GM19035 (cell line): ENCODE results near the gene ZNF385C.

Experiments used
- ATAC-seq: cut with Tn5 transposase; IDR thresholded peaks from one replicate; pipeline ENCODE4 v1.9.1; 2021; ENCODE audit not compliant: unreplicated experiment

ZNF385C gene

DNA sequence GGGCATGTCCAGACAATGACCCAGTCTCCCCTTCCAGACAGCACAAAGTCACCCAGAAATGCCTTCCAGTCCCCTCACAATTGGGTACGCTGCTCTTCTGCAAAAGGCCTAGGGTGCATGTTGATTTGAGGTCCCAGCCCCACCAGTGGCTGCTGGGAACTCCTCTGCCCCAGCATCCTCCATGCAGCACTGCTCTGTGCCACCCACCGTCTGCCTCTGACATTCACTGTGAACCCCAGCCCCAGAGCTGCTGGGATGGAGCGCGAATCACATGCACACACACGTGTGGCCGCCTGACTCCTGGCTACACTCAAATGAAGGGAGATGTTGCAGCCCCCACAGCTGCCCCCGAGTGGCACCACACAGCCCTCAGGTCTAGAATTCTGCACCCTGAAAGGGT lies 46.6 kb downstream of the ZNF385C start:
- ATAC-seq: no peak

DNA sequence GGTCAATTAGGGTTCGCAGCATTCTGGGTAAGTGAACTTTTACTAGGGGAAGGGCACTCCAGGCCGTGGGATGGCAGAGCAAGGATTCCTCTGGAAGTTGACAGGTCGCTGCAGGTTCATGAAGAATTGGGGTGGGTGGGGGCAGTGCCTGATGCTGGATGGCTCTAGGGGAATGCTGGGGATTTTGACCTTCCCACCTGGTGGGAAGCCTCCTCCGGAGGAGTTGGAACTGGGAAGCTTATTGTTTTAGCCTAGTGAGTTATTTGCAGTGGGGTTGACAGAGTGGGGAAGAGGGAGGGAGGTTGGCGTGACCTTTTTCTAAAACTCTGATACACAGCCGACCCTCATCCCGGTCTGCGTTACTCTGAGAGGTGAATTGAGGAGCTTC lies 47.3 kb downstream of the ZNF385C start:
- ATAC-seq: no peak

DNA sequence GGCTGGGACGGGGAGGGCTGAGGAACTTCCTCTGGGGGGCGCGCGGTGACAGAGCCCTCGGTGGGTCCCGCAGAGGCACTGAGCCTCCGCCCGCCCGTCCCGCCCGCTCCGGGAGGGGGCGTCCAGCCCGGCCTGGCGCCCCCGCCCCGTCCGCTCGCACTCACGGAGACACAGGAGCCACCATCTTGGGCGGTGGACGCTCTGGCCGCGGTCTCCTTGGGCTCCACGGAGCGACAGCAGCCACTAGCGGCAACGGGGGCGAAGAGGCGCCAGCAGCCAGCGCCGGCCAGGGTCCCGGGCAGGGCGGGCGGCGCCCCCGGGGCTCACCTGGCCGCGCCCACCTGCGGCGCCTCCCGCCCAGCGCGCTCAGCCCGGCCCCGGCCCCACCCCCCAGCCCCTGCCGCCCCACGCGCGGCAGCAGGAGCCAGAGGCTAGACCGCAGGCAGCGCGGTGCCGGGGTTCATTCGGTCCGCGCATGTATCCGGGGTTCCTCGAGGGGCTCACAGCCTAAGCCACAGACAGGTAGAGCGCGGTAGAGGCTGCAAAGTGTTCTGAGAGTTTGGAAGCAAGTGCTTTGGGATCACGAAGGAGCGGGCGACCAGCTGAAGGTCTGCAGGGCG lies 47.8 kb downstream of the ZNF385C start, which contains the start of gene C17orf113:
TSS of gene C17orf113 (minus strand) at position 209 of the 620 bp plus-strand sequence. CDS start 7,225 bp downstream, outside the sequence.
- no peak for ATAC-seq

DNA sequence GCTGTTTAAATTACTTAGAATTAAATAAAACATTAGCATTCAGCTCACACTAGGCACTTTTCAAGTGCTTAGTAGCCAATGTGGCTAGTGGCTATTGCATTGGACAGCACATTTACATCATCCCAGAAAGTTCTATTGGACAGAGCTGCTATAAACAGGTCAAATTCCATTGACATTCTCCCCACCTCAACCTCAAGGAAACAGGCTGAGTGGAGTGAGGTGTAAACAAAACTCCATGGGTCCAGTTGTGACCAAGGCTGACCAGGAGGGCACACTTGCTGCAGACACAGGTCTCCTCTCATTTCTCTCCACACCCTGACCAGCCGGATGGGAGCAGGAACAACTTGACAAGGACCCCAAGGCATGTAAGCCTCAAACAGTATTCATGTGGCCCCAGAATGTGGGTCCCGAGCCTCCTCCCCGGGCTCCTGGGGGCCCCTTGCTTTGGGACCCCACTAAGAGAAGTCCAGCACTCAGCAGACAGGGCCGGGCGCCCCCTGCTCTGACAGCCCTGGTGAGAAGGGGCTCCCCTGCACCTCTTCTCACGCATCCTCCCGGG lies 48.4 kb downstream of the ZNF385C start:
- ATAC-seq: no peak

DNA sequence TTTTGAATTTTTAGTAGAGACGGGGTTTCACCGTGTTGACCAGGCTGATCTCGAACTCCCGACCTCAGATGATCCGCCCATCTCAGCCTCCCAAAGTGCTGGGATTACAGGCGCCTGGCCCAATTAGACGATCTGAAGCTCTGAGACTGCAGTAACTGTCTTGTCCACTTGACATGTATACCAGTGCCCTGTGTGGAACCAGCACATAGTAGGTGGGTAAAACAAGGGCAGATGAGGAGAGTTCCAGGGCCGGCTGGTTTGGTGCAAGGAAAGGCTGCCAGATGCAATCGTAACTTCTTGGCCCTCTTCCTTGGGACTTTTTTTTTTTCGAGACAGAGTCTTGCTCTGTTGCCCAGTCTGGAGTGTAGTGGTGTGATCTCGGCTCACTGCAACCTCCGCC lies 50.9 kb downstream of the ZNF385C start:
- ATAC-seq: no peak

DNA sequence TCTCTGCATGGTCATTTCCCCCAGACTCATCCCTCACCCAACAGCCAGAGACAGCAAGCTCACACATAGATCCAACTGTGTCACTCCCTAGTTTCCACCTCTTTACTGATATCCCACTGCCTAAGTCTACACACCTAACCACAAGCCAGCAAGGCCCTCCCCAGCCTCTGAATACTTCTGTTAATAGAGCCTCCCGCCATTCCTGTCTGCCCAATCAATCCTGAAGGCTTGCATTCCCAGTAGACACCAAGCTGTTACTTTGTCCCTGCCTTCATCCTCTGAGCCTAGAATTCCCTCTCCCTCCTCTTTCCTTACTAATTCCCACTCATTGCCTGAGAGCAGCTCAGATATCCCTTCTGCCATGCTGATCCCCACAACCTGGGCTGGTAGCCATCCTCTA lies 52.6 kb downstream of the ZNF385C start:
- no peak for ATAC-seq

DNA sequence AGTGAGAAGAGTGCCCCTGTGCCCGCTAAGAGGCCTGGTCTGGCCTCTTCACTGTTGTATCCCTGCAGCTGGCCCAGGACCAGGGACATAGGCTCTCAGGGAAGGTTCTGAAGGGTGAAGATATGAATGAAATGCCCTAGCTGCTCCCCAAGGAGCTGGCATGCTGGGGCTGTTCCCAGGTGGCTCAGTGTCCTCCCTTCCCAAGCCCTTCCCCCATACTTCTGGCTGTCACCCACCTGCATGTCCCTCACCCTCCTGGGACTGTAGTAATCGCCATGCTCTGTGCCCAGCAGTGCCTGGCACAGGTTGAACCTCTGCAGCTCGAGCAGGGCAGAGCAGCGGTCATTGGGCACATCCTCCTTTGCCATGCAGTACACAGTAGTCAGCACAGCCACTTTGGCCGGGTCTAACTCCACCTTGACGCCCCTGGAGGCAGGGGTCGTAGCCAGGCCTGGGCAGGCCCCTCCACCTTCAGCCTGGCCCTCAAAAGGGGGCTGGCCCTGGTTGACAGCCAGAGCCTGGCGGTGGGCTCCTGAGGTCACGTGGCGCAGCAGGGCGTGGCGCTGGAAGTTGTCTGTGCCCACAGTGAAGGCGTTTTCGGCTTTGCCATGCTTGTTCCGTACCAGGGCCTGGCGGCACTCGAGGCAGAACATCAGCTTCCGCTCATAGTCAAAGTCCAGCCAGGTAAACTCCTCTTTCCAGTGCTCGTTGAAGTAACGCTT lies 55.5 kb downstream of the ZNF385C start:
- no peak for ATAC-seq

DNA sequence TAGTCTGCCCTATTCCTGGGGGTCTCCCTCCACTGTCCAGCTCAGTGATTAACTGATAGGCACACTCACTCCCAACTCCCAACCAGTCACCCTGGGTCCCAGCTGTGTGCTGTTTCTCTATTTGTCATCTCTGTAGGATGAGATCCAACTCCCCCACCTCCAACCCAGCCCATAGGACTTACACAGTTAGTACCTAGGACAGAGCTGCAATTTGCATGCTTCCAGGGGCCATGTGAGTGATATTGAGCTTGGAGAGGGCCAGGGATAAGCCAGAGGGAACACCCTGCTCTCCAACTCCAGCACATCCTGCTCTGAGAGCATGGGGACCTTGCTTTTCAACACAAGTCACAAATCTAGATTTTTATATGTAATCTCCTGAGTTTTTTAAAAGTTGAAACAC lies 56.7 kb downstream of the ZNF385C start:
- no peak for ATAC-seq

DNA sequence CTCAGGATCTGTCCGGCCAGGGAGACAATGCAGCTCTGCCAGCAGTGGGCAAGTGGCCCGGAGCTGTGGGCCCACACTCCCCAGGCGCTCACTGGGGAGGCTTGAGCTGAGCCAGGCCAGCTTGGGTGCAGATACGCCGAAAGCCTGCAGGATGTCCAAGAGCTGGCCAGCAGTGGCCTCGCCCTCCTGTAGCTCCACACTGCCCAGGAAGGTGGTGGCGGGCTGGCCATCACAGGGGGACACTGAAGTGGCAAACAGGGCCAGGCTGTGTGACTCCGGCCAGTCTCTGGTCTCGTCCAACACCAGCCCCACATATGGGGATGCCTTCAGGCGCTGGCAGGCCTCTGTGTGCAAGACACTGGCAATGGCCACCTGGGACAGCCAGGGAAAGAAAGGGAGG lies 57.5 kb downstream of the ZNF385C start:
- ATAC-seq: no peak

DNA sequence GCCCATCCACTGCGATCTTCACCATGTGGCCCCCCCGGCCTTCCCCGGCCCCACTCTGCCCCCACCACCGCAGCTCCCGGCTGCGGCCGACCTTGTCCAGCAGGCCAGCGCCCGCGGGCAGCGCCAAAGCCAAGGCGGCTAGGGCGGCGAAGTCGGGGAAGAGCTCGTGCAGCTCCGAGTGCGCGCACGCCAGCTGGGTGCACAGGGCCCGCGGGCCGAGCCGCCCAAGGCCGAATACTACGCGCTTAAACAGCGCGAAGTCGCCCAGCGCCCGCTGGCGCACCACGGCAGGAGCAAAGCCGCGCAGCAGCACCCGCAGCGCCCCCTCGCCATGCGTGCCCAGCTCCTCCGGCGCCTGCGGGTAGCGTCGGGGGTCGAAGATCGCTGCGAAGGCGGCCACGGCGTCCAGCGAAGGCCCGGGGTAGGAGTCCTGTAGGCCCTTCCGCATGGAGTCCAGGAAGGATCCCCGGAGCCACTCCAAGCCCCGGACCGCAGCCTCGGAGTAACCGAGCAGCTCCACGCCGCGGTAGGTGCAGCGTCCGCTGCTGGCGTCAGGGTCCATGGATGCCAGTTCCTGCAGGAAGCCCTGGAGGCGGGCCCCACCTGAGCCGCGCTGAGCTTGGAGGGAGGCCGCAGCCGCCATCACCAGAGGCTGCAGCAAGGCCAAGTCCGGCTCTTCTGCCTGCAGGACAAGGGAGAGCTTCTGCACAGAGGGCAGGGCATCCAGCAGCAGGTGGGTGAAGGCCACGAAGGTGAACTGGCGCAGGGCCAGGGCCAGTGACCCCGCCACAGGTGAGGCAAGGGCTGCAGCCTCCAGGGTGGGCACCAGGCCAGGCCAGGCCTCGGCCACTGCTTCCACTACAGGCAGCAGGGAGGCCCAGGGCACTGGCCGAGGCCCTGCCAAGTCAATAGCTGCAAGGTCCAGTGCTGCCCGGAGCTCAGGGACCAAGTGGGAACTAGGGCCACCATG lies 58.2 kb downstream of the ZNF385C start:
- no peak for ATAC-seq

DNA sequence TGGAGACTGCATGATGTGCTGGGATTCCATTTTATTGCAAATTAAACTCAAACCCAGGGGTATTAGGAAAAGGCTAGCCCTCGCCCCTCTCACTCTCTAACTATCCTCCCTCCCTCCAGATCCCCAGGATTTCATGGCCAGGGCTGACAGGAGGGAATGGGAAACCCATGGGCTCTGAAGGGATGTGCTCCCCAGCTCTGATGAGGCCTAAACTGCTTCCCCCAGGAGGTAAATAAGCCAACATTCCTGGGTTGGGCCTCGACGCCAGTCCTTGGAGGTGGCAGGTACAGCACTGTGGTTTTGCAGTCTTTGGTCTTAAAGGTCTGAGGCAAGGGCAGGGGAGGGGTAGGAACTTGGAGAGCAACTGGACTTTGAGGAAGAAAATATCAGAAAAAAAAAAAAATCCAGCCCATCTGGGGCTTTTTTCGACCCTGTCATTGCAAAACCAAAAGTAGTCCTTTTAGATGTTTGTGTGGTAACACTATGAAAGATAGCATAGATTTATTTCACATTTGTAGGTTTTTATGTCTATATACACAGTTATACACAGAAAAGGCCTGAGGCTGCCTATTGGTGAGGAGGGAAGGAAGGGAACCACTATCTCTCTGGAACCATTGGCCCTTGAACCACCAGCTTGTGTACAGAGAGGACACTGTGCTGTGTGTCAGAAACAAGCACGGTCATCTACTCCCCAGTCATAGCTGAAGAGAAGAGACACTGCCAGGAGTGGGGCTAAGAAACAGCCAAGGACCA lies 59.9 kb downstream of the ZNF385C start:
- ATAC-seq: no peak

DNA sequence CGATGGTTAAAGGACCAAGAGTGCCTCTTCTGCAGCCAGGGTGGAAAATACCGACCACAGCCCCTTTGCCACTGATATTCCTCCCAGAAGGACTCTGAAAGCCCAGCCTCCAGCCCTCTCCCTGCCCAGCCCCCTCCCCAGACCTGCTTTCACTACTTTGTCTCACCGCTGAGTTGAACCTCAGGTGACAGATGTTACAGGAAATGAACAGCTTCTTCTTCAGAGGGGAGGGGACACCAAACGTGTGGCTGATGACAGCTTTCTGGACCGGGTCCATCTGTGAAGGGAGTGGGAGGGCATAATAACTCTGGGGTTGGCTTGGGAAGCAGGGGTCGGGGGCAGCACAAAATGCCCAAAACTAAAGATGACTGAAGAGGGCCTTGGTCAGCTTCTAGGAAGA lies 64.2 kb downstream of the ZNF385C start:
- ATAC-seq: no peak

DNA sequence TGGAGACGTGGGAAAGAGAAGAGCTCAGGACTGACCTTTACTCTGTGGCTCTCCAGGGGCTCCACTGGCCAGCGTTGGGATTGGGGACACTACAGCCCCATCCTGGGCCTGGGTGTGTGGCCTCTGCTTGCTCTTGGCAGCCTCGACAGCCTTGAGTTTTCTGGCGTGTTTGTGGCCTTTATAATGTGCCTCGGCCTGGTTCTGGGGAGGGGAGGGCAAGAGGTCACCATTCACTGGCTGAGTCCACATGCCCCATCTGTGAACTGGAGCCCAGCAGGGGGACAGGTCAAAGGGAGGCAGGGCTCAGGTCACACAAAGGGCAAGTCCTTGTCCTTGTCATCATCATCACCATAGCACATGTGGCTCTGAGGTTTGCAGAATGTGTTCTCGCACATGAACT lies 66.7 kb downstream of the ZNF385C start:
- no peak for ATAC-seq

DNA sequence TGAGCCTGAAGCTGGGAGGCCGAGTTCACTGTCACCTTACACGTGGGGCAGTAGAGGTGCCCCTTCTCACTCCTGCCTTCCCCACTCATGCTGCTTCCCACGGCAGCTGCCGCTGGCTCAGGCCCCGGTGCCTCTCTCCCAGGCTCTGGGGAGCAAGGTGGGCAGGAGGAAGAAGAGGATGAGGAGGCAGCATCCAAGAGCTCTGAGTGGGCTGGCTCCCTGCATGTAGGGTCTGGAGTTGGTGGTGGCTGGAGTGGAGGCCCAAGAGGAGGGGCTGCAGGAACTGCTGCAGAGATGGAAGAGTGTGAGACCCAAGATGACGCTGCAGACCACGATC lies 69.5 kb downstream of the ZNF385C start:
- no peak for ATAC-seq

DNA sequence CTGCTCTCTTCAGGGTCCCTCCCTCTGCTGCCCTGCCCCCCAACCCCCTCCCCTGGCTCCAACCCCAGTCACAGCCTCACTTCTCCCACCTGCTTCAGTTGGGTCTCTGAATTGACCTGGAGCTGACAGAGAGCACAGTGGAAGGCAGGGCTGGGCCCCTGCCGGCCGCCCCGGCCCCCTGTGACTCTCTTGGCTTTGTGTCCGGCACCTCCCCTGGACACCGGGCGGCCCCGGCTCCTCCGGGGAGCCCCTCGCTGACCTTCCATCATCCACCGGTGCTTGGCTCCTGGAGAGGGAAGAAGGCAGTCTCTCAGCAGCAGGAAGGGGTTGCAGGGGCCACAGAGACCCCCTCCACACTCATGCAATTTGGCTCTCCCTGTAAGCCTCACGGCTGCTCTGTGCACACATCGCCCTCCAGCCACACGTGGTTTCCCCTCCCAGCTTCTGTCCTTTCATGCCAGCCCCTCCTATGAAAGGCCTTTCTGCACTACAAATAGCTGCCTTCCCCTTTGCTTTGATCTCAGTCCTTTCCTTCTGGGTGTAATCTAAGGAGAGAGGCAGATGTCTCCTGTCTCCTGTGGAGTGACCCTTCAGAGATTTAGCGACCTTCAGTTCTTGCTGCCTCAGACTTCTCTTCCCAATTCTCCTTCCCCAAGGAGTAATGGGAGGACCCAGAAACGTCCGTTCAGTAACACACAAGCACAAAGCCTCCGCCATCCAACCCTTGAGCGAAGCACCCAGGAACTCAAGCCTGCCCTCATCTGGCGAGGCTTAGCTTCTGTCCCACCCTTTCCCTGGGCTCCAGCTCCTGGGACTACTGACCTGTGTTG lies 70.1 kb downstream of the ZNF385C start:
- ATAC-seq: no peak

DNA sequence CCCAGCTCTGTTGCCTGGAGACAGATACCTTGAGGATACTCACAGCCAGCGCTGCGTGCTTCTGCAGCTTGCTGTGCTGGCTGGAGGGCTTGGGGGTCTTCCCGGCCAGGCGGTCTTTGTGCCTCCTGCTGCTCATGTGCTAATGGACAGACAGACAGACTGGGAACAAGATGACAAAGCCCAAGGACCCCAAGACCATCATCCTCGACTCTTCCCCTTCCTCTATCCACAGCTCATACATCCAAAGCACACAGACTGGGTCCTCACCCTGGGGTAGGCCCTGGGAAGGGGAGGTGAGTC lies 70.7 kb downstream of the ZNF385C start:
- no peak for ATAC-seq

DNA sequence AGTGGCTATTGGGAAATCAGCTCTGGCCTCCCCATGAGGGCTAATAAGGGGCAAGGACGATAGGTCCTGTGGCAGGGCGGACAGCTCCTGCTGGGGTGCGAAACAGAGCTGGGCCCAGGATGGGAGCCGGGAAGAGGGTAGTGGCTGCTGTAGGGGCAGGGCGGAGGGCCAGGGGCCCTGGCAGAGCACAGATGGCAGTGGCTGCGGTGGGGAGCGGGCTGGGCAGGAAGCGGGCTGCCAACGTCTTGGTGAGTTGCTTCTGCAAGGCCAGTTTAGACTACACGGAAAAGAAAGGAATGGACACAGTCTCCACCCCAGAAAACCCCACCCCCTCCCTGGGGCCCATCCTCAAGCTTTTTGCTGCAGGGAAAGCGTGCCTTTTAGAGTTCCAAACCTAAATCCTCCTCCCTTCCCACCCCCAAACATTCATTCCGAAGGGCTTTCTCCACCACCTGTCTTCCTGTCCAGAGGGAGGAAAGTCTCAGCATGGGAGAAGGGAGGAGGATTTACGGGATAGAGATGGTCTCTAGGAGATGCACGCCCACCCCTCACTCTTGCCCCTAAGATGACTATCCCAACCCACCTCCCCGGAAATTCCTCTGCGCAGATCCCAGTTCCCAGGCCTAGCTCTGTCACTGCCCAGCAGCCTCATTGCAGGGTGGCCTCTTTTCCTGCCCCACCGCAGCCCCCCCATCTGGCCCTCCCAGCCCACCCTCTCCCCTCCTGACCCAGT lies 71.2 kb downstream of the ZNF385C start:
- ATAC-seq: no peak

DNA sequence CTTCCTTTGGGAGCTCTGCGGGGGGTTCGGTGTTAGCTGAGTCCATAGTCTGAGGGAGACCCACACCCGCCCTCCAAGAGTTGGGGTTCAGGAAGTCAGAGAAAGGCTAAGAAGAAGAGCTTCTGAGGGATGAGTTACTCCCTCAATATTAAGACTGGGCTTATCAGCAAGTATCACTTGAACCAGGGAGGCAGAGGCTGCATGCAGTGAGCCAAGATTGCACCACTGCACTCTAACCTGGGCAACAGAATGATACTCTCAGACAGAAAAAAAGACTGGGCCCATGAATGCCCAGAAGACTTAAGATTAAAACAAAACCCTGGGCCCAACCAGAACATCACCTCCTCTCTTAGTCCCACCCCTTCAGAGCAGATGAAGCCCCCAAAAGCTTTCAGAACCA lies 72.3 kb downstream of the ZNF385C start:
- no peak for ATAC-seq

DNA sequence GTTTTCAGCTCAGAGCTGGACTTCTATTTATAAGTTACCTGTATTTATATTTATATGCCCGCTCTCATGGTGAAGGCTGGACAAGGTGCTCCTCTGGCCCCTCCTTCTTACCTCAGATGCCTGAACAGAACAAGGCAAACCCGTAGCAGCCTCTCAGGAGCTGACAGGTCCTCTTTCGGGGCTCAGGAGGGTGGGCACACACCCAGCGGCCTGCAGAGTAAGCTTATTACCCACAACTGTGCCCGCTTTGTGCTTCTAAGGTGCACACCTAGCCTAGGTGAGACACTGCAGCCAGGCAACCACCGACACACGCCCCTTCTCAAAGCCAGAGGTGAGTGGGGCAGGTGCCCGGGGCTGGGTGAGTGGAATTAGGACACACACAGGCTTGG lies 73.1 kb downstream of the ZNF385C start:
- no peak for ATAC-seq
